ENCODE data around the gene MMS19. TPM values are rescaled to one million over a fixed set of nuclear protein-coding genes. Genes with fewer than 3 reads are reported as not detected.

The MMS19 gene
- total RNA-seq, 1 experiment from 2014 or later: 70.6 TPM

DNA sequence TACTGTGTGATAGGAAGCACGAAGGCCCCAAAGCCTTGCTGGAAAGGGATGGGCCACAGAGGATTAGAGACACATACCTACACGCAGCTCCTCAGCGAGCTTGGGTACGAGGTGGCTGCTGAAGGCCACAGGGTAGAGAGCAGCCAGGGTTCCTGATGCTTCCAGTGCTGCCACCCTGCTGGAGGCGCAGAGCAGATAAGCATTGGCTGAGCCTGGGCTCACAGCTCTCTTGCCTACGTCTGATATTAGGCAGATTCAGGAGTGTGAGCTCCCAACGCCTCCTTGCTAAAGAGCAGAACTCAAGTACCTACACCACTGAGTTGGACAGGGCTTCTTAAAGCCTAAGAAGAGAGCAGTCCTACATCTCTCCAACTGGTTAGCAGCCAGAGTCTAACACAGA lies 32.2 kb downstream of the MMS19 start:
- intact Hi-C loops (cut with micrococcal nuclease; ENCODE audit: unreplicated experiment): no loop called here
- H3K27me3 ChIP-seq (replicated peaks; ENCODE audit: insufficient read depth, low read depth, low read length, poor library complexity): no peaks in the 10 kb centered on the region
- no peak for DNase-seq (ENCODE audit: low spot score)
- peaks cover 90% of the 10 kb centered on the region for H3K36me3 ChIP-seq (ENCODE audit: insufficient read depth, low read length, poor library complexity, severe bottlenecking)
- POLR2A ChIA-PET (ENCODE audit: low non-redundant PET): interaction anchor here (0.5 to 1.0 kb wide), 2 partner anchors 8 to 1580 kb away, joined by 8 to 12 read pairs; no protein-coding TSS in a partner anchor
- no peaks in the 10 kb centered on the region for H3K9me3 ChIP-seq (ENCODE audit: low read depth, low read length, poor library complexity, severe bottlenecking)
- no TSS peak for BruUV-seq (replicated peaks)
- no peak overlapping the region for H3K4me3 ChIP-seq (ENCODE audit: low read depth, low read length, poor library complexity, severe bottlenecking)
- no peak for TF ChIP-seq EZH2 (IDR thresholded peaks at IDR 0.05; ENCODE audit: borderline replicate concordance, low read depth, low read length, poor library complexity, severe bottlenecking)
- TF ChIP-seq, protein P1, sequence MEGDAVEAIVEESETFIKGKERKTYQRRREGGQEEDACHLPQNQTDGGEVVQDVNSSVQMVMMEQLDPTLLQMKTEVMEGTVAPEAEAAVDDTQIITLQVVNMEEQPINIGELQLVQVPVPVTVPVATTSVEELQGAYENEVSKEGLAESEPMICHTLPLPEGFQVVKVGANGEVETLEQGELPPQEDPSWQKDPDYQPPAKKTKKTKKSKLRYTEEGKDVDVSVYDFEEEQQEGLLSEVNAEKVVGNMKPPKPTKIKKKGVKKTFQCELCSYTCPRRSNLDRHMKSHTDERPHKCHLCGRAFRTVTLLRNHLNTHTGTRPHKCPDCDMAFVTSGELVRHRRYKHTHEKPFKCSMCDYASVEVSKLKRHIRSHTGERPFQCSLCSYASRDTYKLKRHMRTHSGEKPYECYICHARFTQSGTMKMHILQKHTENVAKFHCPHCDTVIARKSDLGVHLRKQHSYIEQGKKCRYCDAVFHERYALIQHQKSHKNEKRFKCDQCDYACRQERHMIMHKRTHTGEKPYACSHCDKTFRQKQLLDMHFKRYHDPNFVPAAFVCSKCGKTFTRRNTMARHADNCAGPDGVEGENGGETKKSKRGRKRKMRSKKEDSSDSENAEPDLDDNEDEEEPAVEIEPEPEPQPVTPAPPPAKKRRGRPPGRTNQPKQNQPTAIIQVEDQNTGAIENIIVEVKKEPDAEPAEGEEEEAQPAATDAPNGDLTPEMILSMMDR (conservative IDR thresholded peaks at IDR 0.05; ENCODE audit: low read depth, low read length): no peak
- H3K4me1 ChIP-seq (ENCODE audit: insufficient read depth, low read length, poor library complexity, severe bottlenecking): no peaks in the 10 kb centered on the region
- CTCF ChIA-PET: no interaction called here
- H3K27ac ChIP-seq (ENCODE audit: low read depth, low read length, poor library complexity, severe bottlenecking): no peak overlapping the region

DNA sequence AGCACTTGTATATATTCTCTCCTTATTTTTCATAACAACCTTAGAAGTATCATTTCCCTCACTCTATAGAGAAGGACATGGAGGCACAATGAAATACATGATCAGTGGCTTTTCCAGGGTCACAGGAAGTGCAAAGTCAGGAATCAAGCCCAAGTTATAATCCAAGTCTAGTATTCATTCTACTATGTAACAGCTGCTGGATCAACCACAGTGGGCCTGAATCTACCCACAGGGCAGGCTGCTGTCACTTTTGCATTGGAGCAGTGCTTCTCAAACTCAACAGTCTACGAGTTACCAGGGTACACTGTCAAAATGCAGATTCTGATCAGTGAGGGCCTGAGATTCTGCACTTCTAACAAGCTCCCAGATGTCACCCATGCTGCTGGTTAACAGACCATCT lies 34.0 kb downstream of the MMS19 start:
- CTCF ChIA-PET: interaction anchor here (0.6 kb wide), 1 partner anchor 89 kb away, joined by 3 read pairs; no protein-coding TSS in a partner anchor
- DNase-seq (ENCODE audit: low spot score): no peak
- intact Hi-C loops (cut with micrococcal nuclease; ENCODE audit: unreplicated experiment): no loop called here
- TF ChIP-seq EZH2 (IDR thresholded peaks at IDR 0.05; ENCODE audit: borderline replicate concordance, low read depth, low read length, poor library complexity, severe bottlenecking): no peak
- TF ChIP-seq, protein P1 (conservative IDR thresholded peaks at IDR 0.05; ENCODE audit: low read depth, low read length): no peak
- no peaks in the 10 kb centered on the region for H3K9me3 ChIP-seq (ENCODE audit: low read depth, low read length, poor library complexity, severe bottlenecking)
- no peaks in the 10 kb centered on the region for H3K4me1 ChIP-seq (ENCODE audit: insufficient read depth, low read length, poor library complexity, severe bottlenecking)
- POLR2A ChIA-PET (ENCODE audit: low non-redundant PET): no interaction called here
- BruUV-seq (replicated peaks): no TSS peak
- no peak overlapping the region for H3K27ac ChIP-seq (ENCODE audit: low read depth, low read length, poor library complexity, severe bottlenecking)
- no peak overlapping the region for H3K4me3 ChIP-seq (ENCODE audit: low read depth, low read length, poor library complexity, severe bottlenecking)
- no peaks in the 10 kb centered on the region for H3K27me3 ChIP-seq (replicated peaks; ENCODE audit: insufficient read depth, low read depth, low read length, poor library complexity)
- H3K36me3 ChIP-seq (ENCODE audit: insufficient read depth, low read length, poor library complexity, severe bottlenecking): peaks cover 90% of the 10 kb centered on the region

DNA sequence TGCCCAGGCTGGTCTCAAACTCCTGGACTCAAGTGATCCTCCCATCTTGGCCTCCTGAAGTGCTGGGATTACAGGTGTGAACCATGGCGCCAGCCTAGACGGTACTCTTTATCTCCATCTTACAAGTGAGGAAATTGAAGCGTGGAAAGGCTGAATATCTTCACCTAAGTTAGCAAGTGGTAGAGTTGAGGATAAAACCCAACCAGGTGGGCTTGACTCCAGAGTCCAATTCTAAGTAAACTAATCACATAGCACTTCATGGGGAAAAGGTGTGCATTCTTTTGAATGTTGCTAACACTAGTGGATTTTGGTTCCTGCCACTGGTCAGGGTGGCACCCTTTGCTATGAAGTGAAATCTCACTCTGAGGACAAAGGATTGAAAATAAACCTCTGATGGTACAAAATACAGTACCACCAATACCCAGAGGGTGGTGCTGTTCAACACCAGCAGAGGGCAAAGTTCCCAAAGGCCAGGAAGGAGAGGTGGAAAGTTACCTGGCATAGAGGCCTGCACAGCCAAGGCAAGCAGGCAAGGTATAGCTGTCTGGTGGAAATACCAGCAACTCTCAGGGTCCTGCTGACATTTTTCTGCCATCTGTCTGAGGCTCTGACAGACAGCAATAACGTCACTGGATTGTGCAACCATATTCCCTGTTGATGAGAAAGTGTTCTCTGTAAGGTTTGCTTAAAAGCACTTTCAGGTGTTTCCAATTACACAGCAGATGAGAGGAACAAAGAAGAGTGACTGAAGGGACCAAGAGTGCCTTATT lies 34.7 kb downstream of the MMS19 start:
- Histone ChIP-seq H3K4me3 (ENCODE audit: low read depth, low read length, poor library complexity, severe bottlenecking) (no peak overlapping the region), H3K27me3 (replicated peaks; ENCODE audit: insufficient read depth, low read depth, low read length, poor library complexity) (no peaks in the 10 kb centered on the region), H3K4me1 (ENCODE audit: insufficient read depth, low read length, poor library complexity, severe bottlenecking) (no peaks in the 10 kb centered on the region), H3K36me3 (ENCODE audit: insufficient read depth, low read length, poor library complexity, severe bottlenecking) (peaks cover 90% of the 10 kb centered on the region), H3K27ac (ENCODE audit: low read depth, low read length, poor library complexity, severe bottlenecking) (no peak overlapping the region), H3K9me3 (ENCODE audit: low read depth, low read length, poor library complexity, severe bottlenecking) (no peaks in the 10 kb centered on the region)
- ChIA-PET CTCF (interaction anchor here (0.6 kb wide), 1 partner anchor 90 kb away, joined by 3 read pairs; no protein-coding TSS in a partner anchor), POLR2A (ENCODE audit: low non-redundant PET) (no interaction called here)
- TF ChIP-seq, protein P1 (conservative IDR thresholded peaks at IDR 0.05; ENCODE audit: low read depth, low read length): peak; percentile 84
- no peak for TF ChIP-seq EZH2 (IDR thresholded peaks at IDR 0.05; ENCODE audit: borderline replicate concordance, low read depth, low read length, poor library complexity, severe bottlenecking)
- DNase-seq (ENCODE audit: low spot score): peak; percentile 57
- no TSS peak for BruUV-seq (replicated peaks)
- intact Hi-C loops (cut with micrococcal nuclease; ENCODE audit: unreplicated experiment): loop anchor here (1.0 kb wide), 1 partner anchor 90 kb away; no protein-coding TSS in a partner anchor

Data from A673 (cell line).